ENCODE results near the gene SEMA6B.
A peak's percentile ranks its signal among the peaks of the same experiment; 100 is the strongest.

Gene SEMA6B

DNA sequence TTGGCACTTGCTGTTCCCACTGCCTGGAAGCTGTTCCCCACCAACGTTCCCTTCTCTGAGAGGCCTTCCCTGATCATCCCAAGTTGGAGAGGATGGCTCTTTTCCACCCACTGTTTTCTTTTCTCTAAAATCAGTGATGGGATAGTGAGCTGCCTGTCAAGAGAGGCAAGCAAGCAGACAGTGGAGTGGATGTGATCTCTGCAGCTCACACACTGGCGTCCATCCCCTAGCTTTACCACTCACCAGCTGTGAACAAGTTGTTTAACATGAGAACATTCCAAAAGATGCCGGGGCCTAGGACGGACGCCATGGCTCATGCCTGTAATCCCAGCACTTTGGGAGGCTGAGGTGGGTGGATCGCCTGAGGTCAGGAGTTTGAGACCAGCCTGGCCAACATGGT, 28.0 kb upstream of the SEMA6B start:
- no peaks in the 10 kb centered on the region for H3K36me3 ChIP-seq (ENCODE audit: control insufficient read depth in 2 of 2, insufficient read depth in 2 of 2, low read length in 2 of 2)
- H3K9ac ChIP-seq (ENCODE audit: low read length in 2 of 2), result no peak overlapping the region
- H3K27ac ChIP-seq (ENCODE audit: low read length), result no peak overlapping the region
- H3K4me3 ChIP-seq (ENCODE audit: low read length in 2 of 2), result no peak overlapping the region
- peaks cover 9% of the 10 kb centered on the region for H3K4me1 ChIP-seq (ENCODE audit: control insufficient read depth, insufficient read depth, low read length)
- H3K9me3 ChIP-seq (ENCODE audit: control insufficient read depth in 2 of 2, low read length in 2 of 2), result no peaks in the 10 kb centered on the region
- H3K27me3 ChIP-seq (ENCODE audit: control insufficient read depth in 1 of 2, insufficient read depth in 2 of 2, low read length in 2 of 2), result peaks cover 41 to 45% of the 10 kb centered on the region in 2 donors

DNA sequence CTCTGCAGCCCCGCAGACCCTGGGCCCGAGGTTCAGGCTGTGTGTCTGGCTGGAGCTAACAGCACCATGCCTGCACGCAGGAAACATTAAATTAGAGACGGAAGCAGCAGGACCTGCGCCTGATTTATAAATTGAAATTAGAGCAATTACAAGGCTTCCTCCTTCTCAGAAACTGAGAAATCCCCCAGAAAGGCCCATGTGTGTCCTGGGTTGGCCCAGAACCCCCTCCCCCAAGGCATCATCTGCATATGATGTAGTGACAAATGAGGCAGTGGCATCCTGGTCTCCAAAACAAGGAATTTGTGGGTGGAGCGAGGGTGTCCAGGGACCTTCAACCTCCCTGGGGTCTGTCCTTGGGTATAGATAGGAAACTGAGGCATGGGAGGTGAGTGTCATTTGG, 27.2 kb upstream of the SEMA6B start:
- Histone ChIP-seq H3K9me3 (ENCODE audit: control insufficient read depth in 2 of 2, low read length in 2 of 2) (no peaks in the 10 kb centered on the region), H3K27me3 (ENCODE audit: control insufficient read depth in 1 of 2, insufficient read depth in 2 of 2, low read length in 2 of 2) (peaks cover 48 to 50% of the 10 kb centered on the region in 2 donors), H3K4me3 (ENCODE audit: low read length in 2 of 2) (no peak overlapping the region), H3K36me3 (ENCODE audit: control insufficient read depth in 2 of 2, insufficient read depth in 2 of 2, low read length in 2 of 2) (no peaks in the 10 kb centered on the region), H3K27ac (ENCODE audit: low read length) (no peak overlapping the region), H3K9ac (ENCODE audit: low read length in 2 of 2) (no peak overlapping the region), H3K4me1 (ENCODE audit: control insufficient read depth, insufficient read depth, low read length) (peaks cover 9% of the 10 kb centered on the region)

DNA sequence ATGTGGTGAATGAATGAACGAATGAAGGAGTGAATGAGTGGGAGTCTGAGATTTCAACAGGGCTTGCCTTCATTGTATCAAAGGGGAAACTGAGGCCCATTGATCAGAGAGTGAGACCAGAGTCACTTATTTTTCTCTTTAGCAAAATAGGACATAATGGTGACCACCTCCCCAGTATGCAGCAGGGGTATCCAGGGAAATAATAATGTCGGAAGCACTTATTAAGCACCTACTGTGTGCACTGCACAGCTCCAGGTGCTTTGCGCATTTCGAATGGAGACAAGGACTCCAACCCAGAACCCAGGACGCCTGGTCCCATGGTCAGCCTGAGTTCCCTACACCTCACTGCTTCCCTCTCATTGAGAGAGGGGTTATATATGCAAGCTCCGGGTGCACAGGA, 26.8 kb upstream of the SEMA6B start:
- H3K4me1 ChIP-seq (ENCODE audit: control insufficient read depth, insufficient read depth, low read length), result peaks cover 9% of the 10 kb centered on the region

DNA sequence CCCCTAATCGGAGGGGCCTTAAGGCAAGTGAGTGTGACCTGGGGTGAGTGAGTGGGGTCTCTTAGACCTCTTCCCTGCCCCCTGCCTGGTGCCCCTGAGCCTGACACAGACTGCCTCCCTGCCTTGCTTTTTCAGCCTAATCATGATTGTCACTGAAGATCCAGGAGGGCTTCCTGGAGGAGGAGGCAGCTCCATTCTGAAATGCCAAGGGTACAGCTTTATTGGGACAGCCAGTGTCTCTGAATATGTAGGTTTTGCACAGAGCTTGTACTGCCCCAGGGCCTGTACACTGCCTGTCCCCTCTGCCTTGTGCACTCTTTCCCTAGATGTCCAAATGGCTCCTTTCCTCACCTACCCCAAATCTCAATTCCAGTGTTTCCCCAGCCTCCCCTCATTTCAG, 26.1 kb upstream of the SEMA6B start:
- no peaks in the 10 kb centered on the region for H3K36me3 ChIP-seq (ENCODE audit: control insufficient read depth in 2 of 2, insufficient read depth in 2 of 2, low read length in 2 of 2)
- H3K27ac ChIP-seq (ENCODE audit: low read length), result no peak overlapping the region
- peaks cover 9% of the 10 kb centered on the region for H3K4me1 ChIP-seq (ENCODE audit: control insufficient read depth, insufficient read depth, low read length)
- no peak overlapping the region for H3K4me3 ChIP-seq (ENCODE audit: low read length in 2 of 2)
- peaks cover 48 to 49% of the 10 kb centered on the region in 2 donors for H3K27me3 ChIP-seq (ENCODE audit: control insufficient read depth in 1 of 2, insufficient read depth in 2 of 2, low read length in 2 of 2)
- H3K9ac ChIP-seq (ENCODE audit: low read length in 2 of 2), result no peak overlapping the region
- H3K9me3 ChIP-seq (ENCODE audit: control insufficient read depth in 2 of 2, low read length in 2 of 2), result no peaks in the 10 kb centered on the region

More for the DNA sequence above, 26.8 kb upstream of the SEMA6B start:
- H3K36me3 ChIP-seq (ENCODE audit: control insufficient read depth in 2 of 2, insufficient read depth in 2 of 2, low read length in 2 of 2), result no peaks in the 10 kb centered on the region
- H3K27ac ChIP-seq (ENCODE audit: low read length), result no peak overlapping the region
- no peaks in the 10 kb centered on the region for H3K9me3 ChIP-seq (ENCODE audit: control insufficient read depth in 2 of 2, low read length in 2 of 2)
- H3K4me3 ChIP-seq (ENCODE audit: low read length in 2 of 2), result no peak overlapping the region
- no peak overlapping the region for H3K9ac ChIP-seq (ENCODE audit: low read length in 2 of 2)
- peaks cover 44 to 50% of the 10 kb centered on the region in 2 donors for H3K27me3 ChIP-seq (ENCODE audit: control insufficient read depth in 1 of 2, insufficient read depth in 2 of 2, low read length in 2 of 2)

DNA sequence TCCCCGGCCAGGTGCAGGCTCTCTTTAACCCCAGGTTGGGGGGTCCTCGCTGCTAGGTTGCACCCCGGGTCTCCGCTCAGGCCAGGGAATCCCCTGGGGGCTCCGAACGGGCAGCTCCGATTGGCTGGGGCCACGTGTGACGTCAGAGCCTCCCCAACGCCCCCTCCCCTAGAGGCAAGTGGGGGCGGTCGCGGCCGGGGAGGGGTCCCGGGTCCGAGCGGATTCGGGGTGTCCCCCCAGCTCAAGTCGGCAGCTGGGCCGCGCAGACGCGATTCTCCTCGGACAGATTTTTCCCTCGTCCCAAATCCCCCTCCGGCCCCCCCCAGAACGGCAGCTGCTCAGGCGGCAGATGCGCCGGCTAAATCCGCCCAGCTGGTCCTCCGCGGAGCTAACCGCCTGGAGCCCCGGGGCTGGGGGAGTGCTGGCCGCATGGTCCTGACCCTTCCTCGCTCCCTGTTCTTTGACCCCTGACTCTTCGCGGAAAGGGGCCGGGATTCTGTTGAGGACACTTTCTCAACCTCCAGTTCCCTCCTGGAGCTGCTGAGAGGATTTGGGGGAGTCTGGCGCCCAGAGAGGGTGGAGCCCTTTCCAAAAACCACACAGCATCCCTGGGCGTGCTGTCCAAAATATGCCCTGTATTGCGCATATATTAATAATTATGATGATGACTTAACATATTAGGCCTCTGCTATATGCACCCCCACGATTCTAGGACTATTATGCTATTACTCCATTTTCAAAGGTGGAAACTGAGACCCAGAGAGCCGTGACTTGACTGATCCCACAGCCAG, 25.4 kb upstream of the SEMA6B start:
- Histone ChIP-seq H3K27me3 (ENCODE audit: control insufficient read depth in 1 of 2, insufficient read depth in 2 of 2, low read length in 2 of 2) (peaks cover 54 to 55% of the 10 kb centered on the region in 2 donors), H3K36me3 (ENCODE audit: control insufficient read depth in 2 of 2, insufficient read depth in 2 of 2, low read length in 2 of 2) (no peaks in the 10 kb centered on the region)

DNA sequence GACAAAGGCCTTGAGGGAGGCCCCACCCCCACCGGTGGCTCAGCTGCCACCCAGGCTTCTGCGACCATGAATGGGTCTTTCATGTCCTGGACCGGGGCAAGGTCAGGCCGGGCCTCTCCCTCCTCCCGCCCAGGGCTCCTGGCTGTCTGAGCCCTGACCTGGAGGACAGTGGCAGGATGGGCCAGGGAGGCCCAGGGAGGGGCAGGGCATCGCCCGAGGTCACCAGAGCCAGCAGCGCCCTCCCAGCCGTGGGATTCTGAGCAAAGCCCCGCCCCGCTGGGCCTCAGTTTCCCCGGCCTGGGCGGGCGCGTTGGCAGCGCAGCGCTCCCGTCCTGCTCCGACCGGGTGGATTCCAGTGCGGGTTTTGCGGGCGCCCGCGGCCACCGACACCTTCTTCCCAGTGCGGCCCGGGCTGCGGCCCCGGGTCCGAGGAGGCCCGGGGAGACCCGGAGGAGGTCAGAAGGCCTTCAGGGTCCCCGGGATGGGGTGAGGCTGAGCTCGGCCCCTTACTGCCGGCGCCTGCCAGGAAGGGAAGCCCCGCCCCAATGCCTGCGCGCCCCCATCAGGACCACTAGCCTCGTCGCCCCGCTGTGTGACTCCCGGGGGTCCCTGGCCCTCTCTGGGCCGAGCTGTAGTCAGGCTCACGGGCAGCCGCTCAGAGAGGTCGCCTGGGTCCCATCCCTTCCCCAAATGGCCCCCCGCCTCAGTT, 24.6 kb upstream of the SEMA6B start:
- peaks cover 9% of the 10 kb centered on the region for H3K4me1 ChIP-seq (ENCODE audit: control insufficient read depth, insufficient read depth, low read length)
- no peaks in the 10 kb centered on the region for H3K36me3 ChIP-seq (ENCODE audit: control insufficient read depth in 2 of 2, insufficient read depth in 2 of 2, low read length in 2 of 2)
- no peak overlapping the region for H3K27ac ChIP-seq (ENCODE audit: low read length)
- H3K4me3 ChIP-seq (ENCODE audit: low read length in 2 of 2), result peak overlapping the region; percentile 31 to 62
- peaks cover 54 to 59% of the 10 kb centered on the region in 2 donors for H3K27me3 ChIP-seq (ENCODE audit: control insufficient read depth in 1 of 2, insufficient read depth in 2 of 2, low read length in 2 of 2)
- no peak overlapping the region for H3K9ac ChIP-seq (ENCODE audit: low read length in 2 of 2)
- no peaks in the 10 kb centered on the region for H3K9me3 ChIP-seq (ENCODE audit: control insufficient read depth in 2 of 2, low read length in 2 of 2)

More for the DNA sequence above, 25.4 kb upstream of the SEMA6B start:
- Histone ChIP-seq H3K4me1 (ENCODE audit: control insufficient read depth, insufficient read depth, low read length) (peaks cover 9% of the 10 kb centered on the region), H3K9me3 (ENCODE audit: control insufficient read depth in 2 of 2, low read length in 2 of 2) (no peaks in the 10 kb centered on the region), H3K9ac (ENCODE audit: low read length in 2 of 2) (no peak overlapping the region), H3K27ac (ENCODE audit: low read length) (no peak overlapping the region), H3K4me3 (ENCODE audit: low read length in 2 of 2) (peak overlapping the region; percentile 31 to 62)

DNA sequence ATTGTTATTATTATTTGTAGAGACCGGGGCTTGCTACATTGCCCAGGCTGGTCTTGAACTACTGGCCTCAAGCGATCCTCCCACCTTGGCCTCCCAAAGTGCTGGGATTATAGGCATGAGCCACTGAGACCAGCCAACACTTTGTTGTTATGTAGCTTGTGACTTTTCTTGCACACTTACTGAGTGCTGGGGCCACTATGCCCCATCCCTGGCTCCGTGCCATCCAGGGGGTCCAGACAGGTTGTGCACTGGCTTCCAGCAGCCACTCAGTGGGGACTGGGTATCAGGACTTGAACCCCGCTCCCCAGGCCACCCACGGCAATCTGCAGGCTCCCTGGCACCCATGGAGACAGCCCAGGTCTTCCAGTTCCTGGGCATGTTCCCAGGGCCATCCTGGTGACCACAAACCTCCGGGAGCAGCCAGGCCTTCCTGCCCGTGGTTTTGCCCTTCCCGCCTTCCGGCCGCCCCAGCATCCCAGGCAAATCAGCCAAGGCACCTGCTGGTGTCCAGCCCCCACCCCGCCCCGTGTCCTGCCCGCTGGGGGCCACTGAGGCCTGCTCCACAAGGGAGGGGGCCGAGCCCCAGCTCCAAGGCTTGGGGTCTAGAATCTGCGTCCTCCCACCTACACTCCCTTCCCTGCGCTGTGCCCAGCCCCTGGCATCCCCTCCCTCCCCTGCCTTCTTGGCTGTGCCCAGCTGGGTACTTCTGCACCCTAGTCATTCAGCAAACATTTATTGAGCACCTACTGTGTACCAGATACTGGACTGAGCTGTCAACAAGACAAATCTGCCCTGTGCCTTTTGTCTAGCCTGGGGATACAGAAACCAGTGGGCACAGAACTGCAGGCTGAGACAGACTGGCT, 23.7 kb upstream of the SEMA6B start:
- Histone ChIP-seq H3K4me3 (ENCODE audit: low read length in 2 of 2) (no peak overlapping the region), H3K9ac (ENCODE audit: low read length in 2 of 2) (no peak overlapping the region), H3K27ac (ENCODE audit: low read length) (no peak overlapping the region), H3K9me3 (ENCODE audit: control insufficient read depth in 2 of 2, low read length in 2 of 2) (no peaks in the 10 kb centered on the region), H3K36me3 (ENCODE audit: control insufficient read depth in 2 of 2, insufficient read depth in 2 of 2, low read length in 2 of 2) (no peaks in the 10 kb centered on the region), H3K4me1 (ENCODE audit: control insufficient read depth, insufficient read depth, low read length) (peaks cover 9% of the 10 kb centered on the region), H3K27me3 (ENCODE audit: control insufficient read depth in 1 of 2, insufficient read depth in 2 of 2, low read length in 2 of 2) (peaks cover 58 to 67% of the 10 kb centered on the region in 2 donors)

DNA sequence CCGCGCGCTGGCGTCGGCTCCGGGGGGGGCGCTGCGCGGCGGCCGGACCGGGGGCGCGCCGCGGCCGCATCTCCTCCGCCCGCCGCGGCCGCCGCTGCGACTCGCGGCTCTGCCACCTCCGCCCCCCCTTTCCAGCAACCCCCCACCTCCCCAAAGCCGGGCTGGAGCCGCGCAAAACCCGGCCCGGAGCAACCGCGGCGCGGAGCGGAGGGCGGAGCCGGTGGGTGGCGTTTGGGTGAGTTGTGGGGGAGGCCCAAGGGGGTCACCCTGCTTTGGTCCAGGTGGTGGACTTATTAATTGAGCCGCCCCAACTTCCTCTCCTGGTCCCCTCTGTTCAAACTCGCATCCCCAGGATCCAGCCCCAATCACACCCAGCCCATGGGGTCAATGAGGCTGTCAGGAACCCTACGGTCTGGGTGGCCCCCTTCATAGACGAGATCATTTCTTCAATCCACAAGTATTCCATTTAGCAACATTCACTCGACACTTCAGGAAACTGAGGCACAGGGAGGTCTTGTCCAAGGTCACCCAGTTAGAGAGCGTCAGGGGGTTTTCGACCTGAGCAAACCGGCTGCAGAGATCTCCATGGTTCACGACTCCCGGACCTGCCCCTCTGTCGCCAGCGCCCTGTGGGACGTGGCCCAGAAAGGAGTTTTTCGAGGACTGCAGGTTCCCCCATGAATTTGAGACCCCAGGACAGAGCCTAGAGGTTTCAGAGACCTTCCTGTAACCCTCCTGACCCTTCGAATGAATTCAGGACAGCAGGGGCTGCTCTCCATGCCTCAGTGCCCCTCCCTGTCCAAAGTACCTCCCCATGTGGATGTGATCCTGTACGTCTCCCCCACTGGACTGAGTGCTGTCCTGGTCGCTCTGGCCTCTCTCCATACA, 22.4 kb upstream of the SEMA6B start:
- Histone ChIP-seq H3K4me3 (ENCODE audit: low read length in 2 of 2) (no peak overlapping the region), H3K4me1 (ENCODE audit: control insufficient read depth, insufficient read depth, low read length) (peaks cover 9% of the 10 kb centered on the region), H3K9me3 (ENCODE audit: control insufficient read depth in 2 of 2, low read length in 2 of 2) (no peaks in the 10 kb centered on the region), H3K27me3 (ENCODE audit: control insufficient read depth in 1 of 2, insufficient read depth in 2 of 2, low read length in 2 of 2) (peaks cover 58 to 71% of the 10 kb centered on the region in 2 donors), H3K36me3 (ENCODE audit: control insufficient read depth in 2 of 2, insufficient read depth in 2 of 2, low read length in 2 of 2) (no peaks in the 10 kb centered on the region), H3K9ac (ENCODE audit: low read length in 2 of 2) (no peak overlapping the region), H3K27ac (ENCODE audit: low read length) (no peak overlapping the region)

DNA sequence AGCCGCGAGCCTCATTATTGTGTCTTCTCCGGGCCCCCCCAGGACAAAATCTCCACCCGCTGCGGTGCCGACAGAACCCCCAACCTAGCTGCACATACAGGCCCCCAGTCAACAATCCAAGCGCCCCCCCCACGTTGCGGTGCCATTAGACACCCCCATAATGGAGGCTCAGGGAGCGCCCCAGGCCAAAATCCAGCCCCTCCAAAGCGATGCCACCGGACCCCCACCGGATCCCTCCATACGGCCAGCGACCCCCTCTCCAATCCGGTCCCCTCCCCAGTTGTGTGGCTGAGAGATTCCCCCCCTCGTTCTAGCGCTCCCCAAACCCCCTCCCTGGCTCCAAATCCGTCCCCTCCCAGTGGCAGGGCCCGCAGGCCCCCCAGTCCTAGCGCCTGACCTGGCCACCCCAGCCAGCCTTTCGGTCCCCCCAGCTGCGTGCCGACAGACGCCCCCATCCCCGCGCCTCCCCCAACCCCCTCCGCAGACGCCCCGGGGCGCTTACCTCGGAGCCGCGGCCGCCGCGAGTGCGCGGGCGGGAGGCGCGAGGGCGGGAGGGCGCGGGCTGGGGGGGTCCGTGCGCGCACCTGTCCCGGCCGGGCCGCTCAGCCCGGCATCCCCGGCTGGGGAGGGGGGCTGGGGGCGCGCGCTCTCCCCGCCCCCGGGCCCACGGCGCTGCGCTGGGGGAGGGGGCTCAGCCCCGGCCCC, 21.6 kb upstream of the SEMA6B start:
- H3K9ac ChIP-seq (ENCODE audit: low read length in 2 of 2), result no peak overlapping the region
- no peaks in the 10 kb centered on the region for H3K36me3 ChIP-seq (ENCODE audit: control insufficient read depth in 2 of 2, insufficient read depth in 2 of 2, low read length in 2 of 2)
- no peak overlapping the region for H3K27ac ChIP-seq (ENCODE audit: low read length)
- H3K4me1 ChIP-seq (ENCODE audit: control insufficient read depth, insufficient read depth, low read length), result peaks cover 9% of the 10 kb centered on the region
- no peaks in the 10 kb centered on the region for H3K9me3 ChIP-seq (ENCODE audit: control insufficient read depth in 2 of 2, low read length in 2 of 2)
- H3K4me3 ChIP-seq (ENCODE audit: low read length in 2 of 2), result peak overlapping the region in 1 of 2 donors; percentile 22
- H3K27me3 ChIP-seq (ENCODE audit: control insufficient read depth in 1 of 2, insufficient read depth in 2 of 2, low read length in 2 of 2), result peaks cover 58 to 66% of the 10 kb centered on the region in 2 donors
